Karpas-422 (cell line): Measurements from ENCODE around the gene CSMD2. TPM values are rescaled to one million over a fixed set of nuclear protein-coding genes. Genes with fewer than 3 reads are reported as not detected.
A peak's percentile ranks its signal among the peaks of the same experiment; 100 is the strongest.

ENCODE experiments used
- DNase-seq: peaks from one replicate; pipeline ENCODE4 v3.0.0-alpha.2; 2015
- H2AFZ ChIP-seq: fragments of 200-600 bp; sonication (generic); 2 replicates; pipeline ENCODE4 v1.6.1; 2014; ENCODE audit warnings: antibody characterized with exemption, low read length, mixed read lengths
- H3K27ac ChIP-seq: fragments of 200-600 bp; sonication (generic); 2 replicates; pipeline ENCODE4 v1.5.1; 2014; ENCODE audit warnings: mild to moderate bottlenecking, low read length, moderate library complexity
- H3K27me3 ChIP-seq: fragments of 200-600 bp; sonication (generic); 2 replicates; pipeline ENCODE4 v1.6.1; 2014; ENCODE audit warnings: low read length, mixed read lengths
- H3K36me3 ChIP-seq: fragments of 200-600 bp; sonication (generic); 2 replicates; pipeline ENCODE4 v1.6.1; 2014; ENCODE audit warnings: low read length, mixed read lengths; ENCODE audit not compliant: insufficient read depth
- H3K4me1 ChIP-seq: fragments of 200-600 bp; sonication (generic); 2 replicates; pipeline ENCODE4 v1.6.1; 2014; ENCODE audit warnings: mild to moderate bottlenecking, low read length, mixed read lengths
- H3K4me2 ChIP-seq: fragments of 200-600 bp; sonication (generic); 2 replicates; pipeline ENCODE4 v1.6.1; 2014; ENCODE audit warnings: low read length, low read depth, mild to moderate bottlenecking; ENCODE audit not compliant: poor library complexity, severe bottlenecking
- H3K4me3 ChIP-seq: fragments of 200-600 bp; sonication (generic); 2 replicates; pipeline ENCODE4 v1.5.1; 2014; ENCODE audit warnings: mild to moderate bottlenecking, antibody characterized with exemption, low read length, mixed read lengths
- H3K79me2 ChIP-seq: fragments of 200-600 bp; sonication (generic); 2 replicates; pipeline ENCODE4 v1.6.1; 2014; ENCODE audit warnings: mild to moderate bottlenecking, low read length, mixed read lengths
- H3K9ac ChIP-seq: fragments of 200-600 bp; sonication (generic); 2 replicates; pipeline ENCODE4 v1.6.0; 2014; ENCODE audit warnings: low read length
- H3K9me2 ChIP-seq: fragments of 200-600 bp; sonication (generic), shearing (Covaris generic); replicated peaks from 2 replicates; pipeline ENCODE4 v1.6.0; 2014; ENCODE audit warnings: mild to moderate bottlenecking, low read length, moderate library complexity; ENCODE audit not compliant: insufficient read depth
- H3K9me3 ChIP-seq: fragments of 300-700, 200-600 bp; sonication (generic); 2 replicates; pipeline ENCODE4 v1.6.1; 2014; ENCODE audit warnings: low read length, mixed read lengths
- H4K20me1 ChIP-seq: fragments of 200-600 bp; sonication (generic); 2 replicates; pipeline ENCODE4 v1.6.1; 2014; ENCODE audit warnings: mild to moderate bottlenecking, antibody characterized with exemption, low read length, low read depth; ENCODE audit not compliant: insufficient read depth
- total RNA-seq: library from RNA; depleted of rRNA; stranded (reverse); fragments of >200 nt; shearing (Covaris generic); gene quantifications from 2 replicates; pipeline ENCODE4 v1.2.3, GENCODE V29; 2014; ENCODE audit warnings: low replicate concordance

CSMD2 gene
- total RNA-seq, 1 experiment from 2014 or later: 0.19 TPM

GRCh38 chr1:33810571-33810970 lies 354.5 kb downstream of the CSMD2 start:
- Histone ChIP-seq H3K9me3 (peaks cover 10% of the 10 kb centered on the region; the same call in 1 of the 2 replicates), H3K4me2 (no peak overlapping the region), H3K9ac (no peak overlapping the region), H3K4me1 (no peaks in the 10 kb centered on the region), H4K20me1 (no peaks in the 10 kb centered on the region), H3K79me2 (no peaks in the 10 kb centered on the region), H3K27me3 (no peaks in the 10 kb centered on the region), H3K4me3 (no peak overlapping the region), H3K9me2 (no peaks in the 10 kb centered on the region), H2AFZ (no peak overlapping the region), H3K27ac (no peak overlapping the region), H3K36me3 (no peaks in the 10 kb centered on the region)
- no peak for DNase-seq

DNA sequence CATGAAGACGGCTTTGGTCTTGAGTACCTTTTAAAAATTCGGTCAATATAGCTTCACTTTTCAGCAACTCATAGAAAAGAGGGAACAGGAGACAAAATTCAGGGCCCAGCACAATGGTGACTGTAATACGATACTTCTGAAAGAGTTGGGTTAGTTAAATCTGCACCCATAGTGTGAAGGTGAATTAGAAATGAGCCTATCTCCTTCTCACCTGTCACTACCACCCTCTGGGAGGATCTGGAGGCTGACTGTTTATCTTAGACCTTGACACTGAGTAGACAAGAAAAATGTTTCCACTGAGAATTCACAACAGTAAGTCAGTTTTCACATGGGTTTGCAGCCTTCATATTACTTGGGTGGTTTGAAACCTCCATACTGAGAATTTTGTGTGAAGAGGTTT lies 359.0 kb downstream of the CSMD2 start:
- Histone ChIP-seq H3K4me2 (no peak overlapping the region), H3K27ac (no peak overlapping the region), H4K20me1 (no peaks in the 10 kb centered on the region), H3K79me2 (no peaks in the 10 kb centered on the region), H2AFZ (no peak overlapping the region), H3K4me1 (no peaks in the 10 kb centered on the region), H3K27me3 (no peaks in the 10 kb centered on the region), H3K36me3 (no peaks in the 10 kb centered on the region), H3K4me3 (no peak overlapping the region), H3K9me2 (no peaks in the 10 kb centered on the region), H3K9me3 (peaks cover 10% of the 10 kb centered on the region; the same call in 1 of the 2 replicates), H3K9ac (no peak overlapping the region)
- no peak for DNase-seq

GRCh38 chr1:33802268-33802667 lies 362.8 kb downstream of the CSMD2 start:
- no peaks in the 10 kb centered on the region for H3K4me1 ChIP-seq
- H3K4me3 ChIP-seq: no peak overlapping the region
- no peak overlapping the region for H3K9ac ChIP-seq
- DNase-seq: no peak
- no peak overlapping the region for H3K4me2 ChIP-seq
- H3K9me3 ChIP-seq: no peaks in the 10 kb centered on the region
- H3K36me3 ChIP-seq: no peaks in the 10 kb centered on the region
- H3K27me3 ChIP-seq: no peaks in the 10 kb centered on the region
- no peaks in the 10 kb centered on the region for H4K20me1 ChIP-seq
- H3K79me2 ChIP-seq: no peaks in the 10 kb centered on the region
- H2AFZ ChIP-seq: no peak overlapping the region
- H3K27ac ChIP-seq: no peak overlapping the region
- H3K9me2 ChIP-seq: no peaks in the 10 kb centered on the region

DNA sequence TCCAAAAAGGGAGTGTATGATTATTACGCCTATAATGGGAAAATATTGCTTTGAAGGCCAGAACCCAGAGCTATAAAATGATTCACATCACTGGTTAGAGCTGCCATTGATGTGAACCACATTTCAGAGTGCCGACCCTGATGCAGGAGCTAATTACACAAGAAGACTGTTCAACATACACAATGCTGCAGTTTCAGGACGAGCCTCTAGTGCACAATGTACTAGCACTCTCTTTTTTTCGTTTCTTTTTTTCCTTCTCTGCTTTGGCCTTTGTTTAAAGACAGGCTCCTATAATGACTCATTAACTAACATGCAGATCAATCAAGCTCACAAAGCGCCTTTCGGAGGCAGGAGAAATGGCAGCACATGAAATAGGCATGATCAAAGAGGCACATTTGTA lies 367.2 kb downstream of the CSMD2 start:
- H3K4me3 ChIP-seq: no peak overlapping the region
- no peaks in the 10 kb centered on the region for H3K36me3 ChIP-seq
- no peak overlapping the region for H3K27ac ChIP-seq
- 0 out of 2 replicates have a peak, but pooled peaks cover 4% of the 10 kb centered on the region for H3K9me3 ChIP-seq
- H4K20me1 ChIP-seq: no peaks in the 10 kb centered on the region
- H3K9ac ChIP-seq: no peak overlapping the region
- no peak overlapping the region for H2AFZ ChIP-seq
- peaks cover 16% of the 10 kb centered on the region for H3K4me1 ChIP-seq
- no peaks in the 10 kb centered on the region for H3K79me2 ChIP-seq
- DNase-seq: no peak
- H3K9me2 ChIP-seq: no peaks in the 10 kb centered on the region
- H3K27me3 ChIP-seq: no peaks in the 10 kb centered on the region
- no peak overlapping the region for H3K4me2 ChIP-seq

DNA sequence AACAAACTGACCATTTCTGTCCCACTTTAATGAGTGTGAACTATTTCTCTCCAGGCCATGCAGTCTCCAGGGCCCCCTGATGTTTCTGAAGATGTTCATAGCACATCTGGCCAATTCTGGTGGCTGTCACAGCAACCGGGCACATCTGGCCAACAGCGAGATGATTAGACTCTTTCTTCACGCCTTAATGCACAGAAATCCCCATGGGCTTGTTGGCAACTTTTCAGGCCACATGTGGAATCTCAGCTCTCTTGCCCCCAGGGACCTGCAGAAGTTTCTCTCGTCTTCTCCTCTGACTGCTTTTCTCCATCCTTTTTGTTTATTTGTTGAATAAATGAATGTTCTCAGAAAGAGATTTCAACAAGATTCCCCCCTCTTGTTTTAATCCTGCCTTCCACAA lies 372.4 kb downstream of the CSMD2 start:
- Histone ChIP-seq H3K4me3 (peak overlapping the region; percentile 40; the same call in 1 of the 2 replicates), H3K9me2 (no peaks in the 10 kb centered on the region), H3K4me1 (peaks cover 30% of the 10 kb centered on the region), H3K9me3 (0 out of 2 replicates have a peak, but pooled peaks cover 4% of the 10 kb centered on the region), H3K9ac (peak overlapping the region; percentile 12; the same call in 1 of the 2 replicates), H3K27ac (no peak overlapping the region), H4K20me1 (no peaks in the 10 kb centered on the region; the same call in 1 of the 2 replicates), H3K36me3 (no peaks in the 10 kb centered on the region), H3K27me3 (no peaks in the 10 kb centered on the region), H2AFZ (no peak overlapping the region), H3K4me2 (peak overlapping the region; percentile 74), H3K79me2 (no peaks in the 10 kb centered on the region)
- peak; percentile 92 for DNase-seq

DNA sequence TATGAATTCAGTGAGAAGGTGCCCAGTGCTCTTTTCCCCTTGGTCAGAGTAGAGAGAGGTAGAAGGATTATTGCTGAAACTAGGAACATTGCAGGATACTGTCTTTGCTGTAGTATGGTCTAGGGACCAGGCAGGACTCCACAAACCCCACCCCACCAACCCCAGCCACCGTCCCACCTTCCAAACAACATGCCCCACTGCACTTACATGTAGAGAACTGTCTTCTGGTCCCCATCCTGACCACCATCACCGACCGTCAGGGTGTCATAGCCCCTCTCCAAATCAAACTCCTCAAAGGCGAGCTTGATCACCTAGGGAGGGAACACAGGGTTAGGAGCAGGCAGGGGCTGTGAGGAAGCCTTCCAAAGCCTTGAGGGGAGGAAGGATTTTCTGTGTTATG lies 372.8 kb downstream of the CSMD2 start:
- Histone ChIP-seq H3K9me2 (no peaks in the 10 kb centered on the region), H3K4me2 (peak overlapping the region; percentile 74), H3K9ac (no peak overlapping the region), H3K9me3 (0 out of 2 replicates have a peak, but pooled peaks cover 4% of the 10 kb centered on the region), H3K4me1 (peaks cover 30% of the 10 kb centered on the region), H4K20me1 (no peaks in the 10 kb centered on the region; the same call in 1 of the 2 replicates), H3K36me3 (no peaks in the 10 kb centered on the region), H3K27ac (no peak overlapping the region), H2AFZ (no peak overlapping the region), H3K4me3 (peak overlapping the region; percentile 20; the same call in 1 of the 2 replicates), H3K79me2 (no peaks in the 10 kb centered on the region), H3K27me3 (no peaks in the 10 kb centered on the region)
- DNase-seq: no peak

DNA sequence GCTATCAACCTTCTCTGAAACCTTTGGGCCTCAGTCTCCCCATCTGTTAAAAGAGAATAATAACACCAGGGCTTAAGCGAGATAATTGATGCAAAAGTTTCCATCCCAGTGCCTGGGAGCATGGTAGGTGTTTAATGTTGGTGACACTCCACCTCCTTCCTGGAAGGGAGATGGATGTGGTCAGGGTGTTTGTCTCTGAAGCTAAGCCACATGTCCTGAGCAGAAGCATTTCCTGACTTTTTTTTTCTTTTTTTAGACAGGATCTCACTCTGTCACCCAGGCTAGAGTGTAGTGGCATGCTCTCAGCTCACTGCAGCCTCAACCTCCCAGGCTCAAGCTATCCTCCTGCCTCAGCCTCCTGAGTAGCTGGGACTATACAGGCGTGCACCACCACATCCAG lies 373.8 kb downstream of the CSMD2 start:
- H3K4me3 ChIP-seq: no peak overlapping the region
- H4K20me1 ChIP-seq: no peaks in the 10 kb centered on the region; the same call in 1 of the 2 replicates
- H2AFZ ChIP-seq: no peak overlapping the region
- no peaks in the 10 kb centered on the region for H3K79me2 ChIP-seq
- DNase-seq: no peak
- no peak overlapping the region for H3K4me2 ChIP-seq
- no peak overlapping the region for H3K27ac ChIP-seq
- no peaks in the 10 kb centered on the region for H3K27me3 ChIP-seq
- 0 out of 2 replicates have a peak, but pooled peaks cover 4% of the 10 kb centered on the region for H3K9me3 ChIP-seq
- peaks cover 30% of the 10 kb centered on the region for H3K4me1 ChIP-seq
- no peaks in the 10 kb centered on the region for H3K9me2 ChIP-seq
- no peaks in the 10 kb centered on the region for H3K36me3 ChIP-seq
- no peak overlapping the region for H3K9ac ChIP-seq

DNA sequence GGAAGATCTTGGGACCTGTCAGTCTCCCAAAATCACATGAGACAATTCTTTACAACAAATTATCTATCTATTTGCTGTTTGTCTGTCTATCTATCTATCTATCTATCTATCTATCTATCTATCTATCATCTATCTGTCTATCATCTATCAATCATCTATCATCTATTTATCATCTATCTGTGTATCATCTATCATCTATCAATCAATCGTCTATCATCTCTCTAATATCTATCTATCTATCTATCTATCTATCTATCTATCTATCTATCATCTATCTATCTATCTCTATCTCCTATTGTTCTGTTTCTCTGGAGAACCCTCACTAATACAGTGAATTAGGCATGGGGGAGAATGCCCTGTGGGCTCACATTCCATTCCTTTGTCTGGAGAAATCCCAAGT lies 374.5 kb downstream of the CSMD2 start:
- no peaks in the 10 kb centered on the region for H3K36me3 ChIP-seq
- no peak overlapping the region for H3K9ac ChIP-seq
- no peaks in the 10 kb centered on the region for H3K9me2 ChIP-seq
- H2AFZ ChIP-seq: no peak overlapping the region
- no peaks in the 10 kb centered on the region for H3K9me3 ChIP-seq
- H3K27me3 ChIP-seq: no peaks in the 10 kb centered on the region
- no peak for DNase-seq
- no peaks in the 10 kb centered on the region for H3K79me2 ChIP-seq
- H3K4me1 ChIP-seq: peaks cover 30% of the 10 kb centered on the region
- H4K20me1 ChIP-seq: no peaks in the 10 kb centered on the region; the same call in 1 of the 2 replicates
- H3K4me3 ChIP-seq: no peak overlapping the region
- H3K4me2 ChIP-seq: no peak overlapping the region
- H3K27ac ChIP-seq: no peak overlapping the region
